Loucy (cell line): ENCODE data around the gene RBM20.

Experiments
- H2AFZ ChIP-seq: fragments of 200-600 bp; sonication (generic); 2 replicates; pipeline ENCODE4 v1.6.0; 2016; ENCODE audit warnings: antibody characterized with exemption, mild to moderate bottlenecking, low read length, moderate library complexity
- H3F3A ChIP-seq: fragments of 200-600 bp; 2 replicates; pipeline ENCODE4 v1.6.0; 2016; ENCODE audit warnings: antibody characterized with exemption, low read depth, mild to moderate bottlenecking
- H3K27me3 ChIP-seq: fragments of 200-600 bp; sonication (generic); 2 replicates; pipeline ENCODE4 v1.6.1; 2014; ENCODE audit warnings: low read length, mild to moderate bottlenecking; ENCODE audit not compliant: insufficient read depth, poor library complexity, severe bottlenecking
- H3K36me3 ChIP-seq: fragments of 200-600 bp; sonication (generic); 2 replicates; pipeline ENCODE4 v1.6.1; 2016; ENCODE audit warnings: low read length; ENCODE audit not compliant: insufficient read depth
- H3K4me1 ChIP-seq: fragments of 200-600 bp; sonication (generic); 2 replicates; pipeline ENCODE4 v1.5.1; 2014; ENCODE audit warnings: low read length, mild to moderate bottlenecking; ENCODE audit not compliant: insufficient read depth, poor library complexity, severe bottlenecking
- H3K4me2 ChIP-seq: fragments of 200-600 bp; sonication (generic); 2 replicates; pipeline ENCODE4 v1.6.0; 2014; ENCODE audit warnings: antibody characterized with exemption, low read length, low read depth, mild to moderate bottlenecking; ENCODE audit not compliant: poor library complexity, severe bottlenecking
- H3K4me3 ChIP-seq: fragments of 200-600 bp; sonication (generic); 2 replicates; pipeline ENCODE4 v1.5.1; 2014; ENCODE audit warnings: low read length, mild to moderate bottlenecking, mixed read lengths; ENCODE audit not compliant: poor library complexity, severe bottlenecking
- H3K79me2 ChIP-seq: fragments of 200-600 bp; sonication (generic); 2 replicates; pipeline ENCODE4 v1.6.1; 2014; ENCODE audit warnings: low read length; ENCODE audit not compliant: insufficient read depth
- H3K9ac ChIP-seq: fragments of 200-600 bp; sonication (generic); 2 replicates; pipeline ENCODE4 v1.6.0; 2014; ENCODE audit warnings: mild to moderate bottlenecking, low read depth, low read length, moderate library complexity; ENCODE audit not compliant: poor library complexity, severe bottlenecking
- H3K9me2 ChIP-seq: fragments of 200-600 bp; sonication (generic); replicated peaks from 2 replicates; pipeline ENCODE4 v1.6.1; 2016; ENCODE audit warnings: low read depth, low read length, mixed read lengths
- H3K9me3 ChIP-seq: fragments of 200-600 bp; sonication (generic); 2 replicates; pipeline ENCODE4 v1.6.1; 2014; ENCODE audit warnings: mild to moderate bottlenecking, antibody characterized with exemption, low read length, low read depth; ENCODE audit not compliant: insufficient read depth
- H4K20me1 ChIP-seq: fragments of 200-600 bp; sonication (generic); 2 replicates; pipeline ENCODE4 v1.6.0; 2014; ENCODE audit warnings: antibody characterized with exemption, low read length, mild to moderate bottlenecking; ENCODE audit not compliant: insufficient read depth, poor library complexity, severe bottlenecking
- EZH2phosphoT487 ChIP-seq: fragments of 200-600 bp; IDR thresholded peaks from 2 replicates; pipeline ENCODE4 v1.6.1; 2018; ENCODE audit warnings: antibody characterized with exemption, mild to moderate bottlenecking, moderate library complexity, borderline replicate concordance
- TF ChIP-seq, protein P1 (sequence below): fragments of 200-600 bp; sonication (generic); conservative IDR thresholded peaks from 2 replicates; pipeline ENCODE4 v1.5.1; 2014; ENCODE audit warnings: mild to moderate bottlenecking, antibody characterized with exemption, low read length

Gene RBM20

DNA sequence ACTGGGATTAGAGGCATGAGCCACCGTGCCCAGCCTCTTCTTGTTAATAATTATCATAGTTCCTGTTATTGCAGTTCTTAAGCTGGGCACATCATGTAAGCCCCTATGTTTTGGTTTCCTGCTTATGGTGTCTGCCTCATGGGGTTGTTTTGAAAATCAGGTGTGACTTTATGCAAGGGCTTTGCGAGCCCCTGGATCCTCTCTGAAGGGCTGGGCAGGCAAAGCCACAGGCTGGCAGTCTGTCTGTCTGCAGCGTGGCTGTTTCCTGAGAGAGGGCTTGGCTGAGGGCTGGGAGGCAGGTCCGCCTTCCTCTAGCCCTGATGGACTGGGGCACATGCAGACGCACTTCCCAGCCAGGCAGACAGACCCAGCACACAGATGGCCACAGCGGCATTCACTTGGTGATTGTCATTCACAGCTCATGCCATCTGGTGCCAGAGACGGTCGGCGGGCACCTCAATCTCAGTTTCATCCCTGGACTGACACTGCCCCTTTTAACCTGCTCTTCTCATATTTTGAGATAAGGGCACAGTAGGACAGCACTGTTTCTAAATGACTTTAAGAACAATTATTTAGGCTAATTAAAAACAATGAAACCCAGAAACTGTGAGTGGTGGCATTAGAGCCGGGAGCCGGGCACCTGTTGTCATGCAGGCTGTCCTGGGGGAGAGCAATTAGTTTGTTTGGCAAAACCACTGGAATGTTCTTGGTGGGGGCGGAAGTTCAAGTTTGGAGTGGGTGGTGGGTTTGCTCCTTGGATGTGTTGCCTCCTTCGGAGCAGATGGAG is 35.5 kb downstream of the RBM20 start:
- H2AFZ ChIP-seq = no peak overlapping the region
- no peaks in the 10 kb centered on the region for H3K9me2 ChIP-seq
- H3K4me2 ChIP-seq = no peak overlapping the region
- H3K9me3 ChIP-seq = no peaks in the 10 kb centered on the region
- TF ChIP-seq, protein P1, sequence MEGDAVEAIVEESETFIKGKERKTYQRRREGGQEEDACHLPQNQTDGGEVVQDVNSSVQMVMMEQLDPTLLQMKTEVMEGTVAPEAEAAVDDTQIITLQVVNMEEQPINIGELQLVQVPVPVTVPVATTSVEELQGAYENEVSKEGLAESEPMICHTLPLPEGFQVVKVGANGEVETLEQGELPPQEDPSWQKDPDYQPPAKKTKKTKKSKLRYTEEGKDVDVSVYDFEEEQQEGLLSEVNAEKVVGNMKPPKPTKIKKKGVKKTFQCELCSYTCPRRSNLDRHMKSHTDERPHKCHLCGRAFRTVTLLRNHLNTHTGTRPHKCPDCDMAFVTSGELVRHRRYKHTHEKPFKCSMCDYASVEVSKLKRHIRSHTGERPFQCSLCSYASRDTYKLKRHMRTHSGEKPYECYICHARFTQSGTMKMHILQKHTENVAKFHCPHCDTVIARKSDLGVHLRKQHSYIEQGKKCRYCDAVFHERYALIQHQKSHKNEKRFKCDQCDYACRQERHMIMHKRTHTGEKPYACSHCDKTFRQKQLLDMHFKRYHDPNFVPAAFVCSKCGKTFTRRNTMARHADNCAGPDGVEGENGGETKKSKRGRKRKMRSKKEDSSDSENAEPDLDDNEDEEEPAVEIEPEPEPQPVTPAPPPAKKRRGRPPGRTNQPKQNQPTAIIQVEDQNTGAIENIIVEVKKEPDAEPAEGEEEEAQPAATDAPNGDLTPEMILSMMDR = no peak
- no peak for TF ChIP-seq EZH2phosphoT487
- H3K27me3 ChIP-seq = peaks cover 3% of the 10 kb centered on the region
- H3K4me1 ChIP-seq = no peaks in the 10 kb centered on the region
- no peak overlapping the region for H3K9ac ChIP-seq
- H4K20me1 ChIP-seq = no peaks in the 10 kb centered on the region
- no peaks in the 10 kb centered on the region for H3F3A ChIP-seq
- no peak overlapping the region for H3K4me3 ChIP-seq
- H3K79me2 ChIP-seq = no peaks in the 10 kb centered on the region
- no peaks in the 10 kb centered on the region for H3K36me3 ChIP-seq

DNA sequence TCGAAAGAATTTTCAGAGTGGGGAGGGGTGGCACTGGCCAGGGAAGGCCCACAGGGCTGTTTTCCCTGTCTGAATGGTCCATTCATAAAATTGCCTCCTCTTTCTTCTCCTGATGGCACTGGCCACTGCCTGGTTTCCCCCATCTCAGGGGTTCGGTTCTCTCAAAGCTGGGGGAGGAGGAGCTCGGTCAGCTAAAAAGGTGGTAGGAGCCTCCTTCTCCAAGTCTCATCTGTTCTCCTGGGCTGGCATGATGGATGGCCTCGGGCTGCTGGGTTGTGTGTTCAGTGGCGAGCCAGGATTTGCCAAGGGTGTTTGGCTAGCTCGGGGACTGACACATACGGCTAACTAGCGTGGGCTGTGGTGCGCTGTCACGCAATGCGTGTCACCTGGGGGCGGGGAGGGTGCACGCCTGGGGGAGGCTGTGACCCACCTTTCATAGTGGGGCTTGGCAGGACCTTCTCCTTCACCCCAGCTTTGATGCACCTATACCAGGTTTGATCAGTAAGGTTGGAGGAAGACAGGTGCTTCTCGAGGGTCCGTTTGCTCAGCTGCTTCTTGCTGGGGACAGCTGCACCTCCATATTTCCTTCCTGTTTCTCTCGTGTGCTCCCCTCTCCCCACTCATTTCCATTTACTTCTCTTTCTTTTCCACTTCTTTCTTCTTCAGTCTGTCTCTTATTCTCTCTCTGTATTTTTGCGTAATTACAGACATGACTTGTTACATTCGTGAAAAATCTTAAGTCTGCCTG is 36.3 kb downstream of the RBM20 start:
- Histone ChIP-seq H3K4me2 (no peak overlapping the region), H3K9ac (no peak overlapping the region), H3K27me3 (peaks cover 7% of the 10 kb centered on the region), H3K36me3 (no peaks in the 10 kb centered on the region), H3K9me3 (no peaks in the 10 kb centered on the region), H4K20me1 (no peaks in the 10 kb centered on the region), H3K4me1 (no peaks in the 10 kb centered on the region), H3K9me2 (no peaks in the 10 kb centered on the region), H3F3A (no peaks in the 10 kb centered on the region), H3K4me3 (no peak overlapping the region), H2AFZ (peak overlapping the region; percentile 31; the same call in 1 of the 2 replicates), H3K79me2 (no peaks in the 10 kb centered on the region)
- TF ChIP-seq EZH2phosphoT487 = no peak
- TF ChIP-seq, protein P1 = no peak

DNA sequence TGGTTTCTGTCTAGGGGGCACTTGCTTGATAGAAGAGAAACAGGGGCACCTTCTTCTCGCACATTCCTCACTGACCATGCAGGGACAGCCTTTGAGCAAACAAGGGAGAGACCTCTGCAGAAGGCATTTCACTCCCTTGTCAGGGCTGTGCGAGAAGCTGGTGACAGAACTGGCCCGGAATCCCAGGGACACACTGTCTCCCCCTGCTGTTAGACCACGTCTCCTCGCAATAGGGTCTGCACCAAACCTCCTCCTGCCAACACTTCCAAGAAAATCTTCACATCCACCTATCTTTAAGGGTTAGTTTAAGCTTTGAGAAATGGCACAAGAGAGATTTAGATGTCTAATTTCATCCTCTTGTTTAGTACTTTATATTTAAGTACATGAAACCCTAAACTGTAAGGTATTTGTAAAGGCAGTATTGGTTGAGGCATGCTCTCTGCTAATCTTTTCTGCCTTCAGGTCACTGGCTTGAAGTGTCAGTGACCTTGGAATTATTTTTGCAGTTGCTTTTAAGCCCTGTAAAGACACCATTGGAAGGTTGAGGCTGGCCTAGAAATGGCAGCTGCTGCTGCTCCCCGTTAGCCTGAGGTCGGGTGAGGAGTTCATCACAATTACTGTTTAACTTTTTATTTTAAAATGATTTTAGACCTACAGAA is 37.0 kb downstream of the RBM20 start:
- H3K9me2 ChIP-seq = no peaks in the 10 kb centered on the region
- peaks cover 7% of the 10 kb centered on the region for H3K27me3 ChIP-seq
- no peak overlapping the region for H3K4me2 ChIP-seq
- H3F3A ChIP-seq = no peaks in the 10 kb centered on the region
- H3K9me3 ChIP-seq = no peaks in the 10 kb centered on the region
- no peaks in the 10 kb centered on the region for H3K36me3 ChIP-seq
- peak overlapping the region; percentile 31 for H2AFZ ChIP-seq
- TF ChIP-seq, protein P1 = peak; percentile 95
- no peak for TF ChIP-seq EZH2phosphoT487
- H3K9ac ChIP-seq = no peak overlapping the region
- H3K79me2 ChIP-seq = no peaks in the 10 kb centered on the region
- no peak overlapping the region for H3K4me3 ChIP-seq
- H3K4me1 ChIP-seq = no peaks in the 10 kb centered on the region
- no peaks in the 10 kb centered on the region for H4K20me1 ChIP-seq
